Measurements from ENCODE around the gene ACP1. TPM values are rescaled to one million over a fixed set of nuclear protein-coding genes. Genes with fewer than 3 reads are reported as not detected.

ACP1 gene
- total RNA-seq, 1 donor from 2014 or later = 113 TPM

- TF ChIP-seq CTCF (IDR thresholded peaks at IDR 0.05; ENCODE audit: unreplicated experiment) = no peak
- Mint-ChIP-seq H3K9me3 (no peaks in the 10 kb centered on the region), H3K27ac (no peak overlapping the region)
These were observed 20.2 kb downstream of the ACP1 start for GRCh38 chr2:284896-285492.

GRCh38 chr2:285531-285930 is 20.8 kb downstream of the ACP1 start:
- Mint-ChIP-seq H3K27me3 (ENCODE audit: low read depth) (peaks cover 52% of the 10 kb centered on the region), H3K4me3 (no peak overlapping the region), H3K4me1 (peaks cover 14% of the 10 kb centered on the region), H3K9me3 (no peaks in the 10 kb centered on the region), H3K27ac (no peak overlapping the region), H3K36me3 (peaks cover 2% of the 10 kb centered on the region)
- no peak for DNase-seq (ENCODE audit: low spot score in 2 of 2, unreplicated experiment in 2 of 2)
- no peak for TF ChIP-seq CTCF (IDR thresholded peaks at IDR 0.05; ENCODE audit: unreplicated experiment)

More at GRCh38 chr2:284896-285492, 20.2 kb downstream of the ACP1 start:
- peaks cover 3% of the 10 kb centered on the region for H3K36me3 Mint-ChIP-seq
- H3K4me3 Mint-ChIP-seq = no peak overlapping the region
- no peak for DNase-seq (ENCODE audit: low spot score in 2 of 2, unreplicated experiment in 2 of 2)
- peaks cover 12% of the 10 kb centered on the region for H3K4me1 Mint-ChIP-seq
- H3K27me3 Mint-ChIP-seq (ENCODE audit: low read depth) = peaks cover 47% of the 10 kb centered on the region

DNA sequence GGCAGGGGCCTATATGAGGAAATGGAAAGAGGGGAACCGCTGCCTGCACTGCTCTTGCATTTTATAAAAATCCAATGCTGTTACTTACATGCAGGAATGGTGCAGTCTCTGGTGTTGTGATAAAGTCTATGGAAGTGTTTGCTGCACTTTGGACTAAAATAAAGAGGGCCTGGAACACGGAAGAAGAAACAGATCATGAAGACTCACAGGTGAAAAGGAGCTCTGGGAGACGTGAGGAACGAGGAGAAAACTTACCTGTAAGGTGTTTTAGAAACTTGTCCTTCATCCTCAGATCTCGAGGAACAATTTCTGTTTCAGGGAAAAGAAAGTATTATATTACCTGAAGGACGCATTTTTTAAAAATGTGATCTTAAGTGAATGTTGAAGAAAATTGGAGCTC is 21.3 kb downstream of the ACP1 start:
- DNase-seq (ENCODE audit: low spot score in 2 of 2, unreplicated experiment in 2 of 2) = no peak

DNA sequence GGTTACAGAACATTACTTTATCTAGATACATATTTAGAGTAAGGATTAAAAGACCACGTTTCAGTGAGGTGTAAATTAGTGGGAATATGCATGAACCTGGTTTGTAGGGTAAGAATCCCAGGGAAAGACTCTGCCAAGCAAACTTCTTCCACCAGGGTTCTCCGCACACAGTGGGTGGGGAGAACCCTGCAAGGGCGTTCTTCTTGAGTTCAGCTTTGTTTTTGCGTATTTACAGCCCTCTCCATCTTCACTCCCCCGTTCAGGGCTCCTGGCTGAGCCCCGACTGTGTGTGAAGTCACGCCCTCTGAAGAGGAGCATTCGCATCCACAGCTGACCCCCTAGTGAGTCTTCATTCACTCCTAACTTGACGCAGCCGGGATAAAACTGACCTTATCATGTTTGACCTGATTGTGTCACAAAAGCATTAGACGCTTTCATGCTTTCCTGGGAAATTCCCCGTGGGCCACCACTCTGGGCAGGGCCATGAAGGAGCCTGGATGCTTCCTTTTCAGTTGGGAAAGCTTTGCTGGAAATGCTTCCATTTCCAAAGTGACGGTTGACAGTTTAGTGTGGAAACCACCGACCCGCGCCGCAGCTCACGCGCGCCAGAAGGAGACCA is 22.1 kb downstream of the ACP1 start:
- Mint-ChIP-seq H3K4me1 (peaks cover 14% of the 10 kb centered on the region), H3K27me3 (ENCODE audit: low read depth) (peaks cover 63% of the 10 kb centered on the region), H3K36me3 (peaks cover 2% of the 10 kb centered on the region), H3K4me3 (peak overlapping the region; percentile 55), H3K27ac (no peak overlapping the region), H3K9me3 (no peaks in the 10 kb centered on the region)
- DNase-seq (ENCODE audit: low spot score in 2 of 2, unreplicated experiment in 2 of 2) = no peak
- no peak for TF ChIP-seq CTCF (IDR thresholded peaks at IDR 0.05; ENCODE audit: unreplicated experiment)

More for the DNA sequence above, 21.3 kb downstream of the ACP1 start:
- Mint-ChIP-seq H3K36me3 (peaks cover 2% of the 10 kb centered on the region), H3K4me1 (peaks cover 14% of the 10 kb centered on the region), H3K27ac (no peak overlapping the region), H3K27me3 (ENCODE audit: low read depth) (peaks cover 57% of the 10 kb centered on the region), H3K9me3 (no peaks in the 10 kb centered on the region), H3K4me3 (peak overlapping the region; percentile 10)
- TF ChIP-seq CTCF (IDR thresholded peaks at IDR 0.05; ENCODE audit: unreplicated experiment) = no peak

- no peak for TF ChIP-seq CTCF (IDR thresholded peaks at IDR 0.05; ENCODE audit: unreplicated experiment)
- H3K9me3 Mint-ChIP-seq = no peaks in the 10 kb centered on the region
- H3K4me3 Mint-ChIP-seq = peak overlapping the region; percentile 55
- H3K27ac Mint-ChIP-seq = no peak overlapping the region
- DNase-seq (ENCODE audit: low spot score in 2 of 2, unreplicated experiment in 2 of 2) = peak; percentile 34 to 62
- peaks cover 14% of the 10 kb centered on the region for H3K4me1 Mint-ChIP-seq
- no peaks in the 10 kb centered on the region for H3K36me3 Mint-ChIP-seq
- H3K27me3 Mint-ChIP-seq (ENCODE audit: low read depth) = peaks cover 69% of the 10 kb centered on the region
These were observed 22.7 kb downstream of the ACP1 start for GRCh38 chr2:287471-287885.
